Measurements from ENCODE around the gene TIAM1.

DNA sequence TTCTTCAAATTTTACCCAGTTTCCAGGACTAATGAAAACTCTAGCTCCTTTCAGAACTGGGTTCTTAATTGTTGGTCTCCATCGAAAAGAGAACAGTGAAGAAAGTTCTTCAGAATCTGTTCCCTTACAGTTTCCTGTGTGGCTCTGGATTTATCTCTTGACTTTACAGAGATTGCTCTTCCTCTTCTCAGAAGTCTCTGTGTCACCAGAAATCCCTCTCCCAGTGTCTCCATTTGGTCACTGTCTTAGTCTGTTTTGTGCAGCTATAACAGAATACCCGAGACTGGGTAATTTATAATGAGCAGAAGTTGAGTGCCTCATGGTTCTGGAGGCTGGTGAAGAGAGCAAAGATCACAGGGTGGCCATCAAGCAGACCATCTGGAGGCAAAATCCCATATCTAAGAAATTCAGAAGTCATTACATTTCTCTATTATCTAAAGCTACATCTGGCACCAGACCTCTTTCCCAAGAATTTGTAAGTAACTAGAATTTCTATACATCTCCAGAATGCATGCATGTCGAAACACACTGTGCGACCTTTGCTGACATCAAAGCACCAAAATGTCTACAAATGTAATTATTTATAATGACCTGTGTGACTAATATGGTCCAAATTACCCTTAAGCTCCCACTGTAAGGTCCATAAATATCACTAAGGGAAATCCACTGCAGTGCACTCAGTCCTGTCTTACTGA lies 240.3 kb downstream of the TIAM1 start:
- TF ChIP-seq, protein P1, sequence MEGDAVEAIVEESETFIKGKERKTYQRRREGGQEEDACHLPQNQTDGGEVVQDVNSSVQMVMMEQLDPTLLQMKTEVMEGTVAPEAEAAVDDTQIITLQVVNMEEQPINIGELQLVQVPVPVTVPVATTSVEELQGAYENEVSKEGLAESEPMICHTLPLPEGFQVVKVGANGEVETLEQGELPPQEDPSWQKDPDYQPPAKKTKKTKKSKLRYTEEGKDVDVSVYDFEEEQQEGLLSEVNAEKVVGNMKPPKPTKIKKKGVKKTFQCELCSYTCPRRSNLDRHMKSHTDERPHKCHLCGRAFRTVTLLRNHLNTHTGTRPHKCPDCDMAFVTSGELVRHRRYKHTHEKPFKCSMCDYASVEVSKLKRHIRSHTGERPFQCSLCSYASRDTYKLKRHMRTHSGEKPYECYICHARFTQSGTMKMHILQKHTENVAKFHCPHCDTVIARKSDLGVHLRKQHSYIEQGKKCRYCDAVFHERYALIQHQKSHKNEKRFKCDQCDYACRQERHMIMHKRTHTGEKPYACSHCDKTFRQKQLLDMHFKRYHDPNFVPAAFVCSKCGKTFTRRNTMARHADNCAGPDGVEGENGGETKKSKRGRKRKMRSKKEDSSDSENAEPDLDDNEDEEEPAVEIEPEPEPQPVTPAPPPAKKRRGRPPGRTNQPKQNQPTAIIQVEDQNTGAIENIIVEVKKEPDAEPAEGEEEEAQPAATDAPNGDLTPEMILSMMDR (IDR thresholded peaks at IDR 0.05) = no peak
- TF ChIP-seq POLR2A (IDR thresholded peaks at IDR 0.05) = no peak
